Measurements from ENCODE around the gene MAGI1. TPM values are rescaled to one million over a fixed set of nuclear protein-coding genes. Genes with fewer than 3 reads are reported as not detected.
"Not testable (repeated sequence)": the region's sequence is repeated elsewhere in the genome, so short reads cannot be mapped to it uniquely, and the experiment has no call there.

MAGI1 gene
- polyA plus RNA-seq, 1 experiment: 14.2 TPM

DNA sequence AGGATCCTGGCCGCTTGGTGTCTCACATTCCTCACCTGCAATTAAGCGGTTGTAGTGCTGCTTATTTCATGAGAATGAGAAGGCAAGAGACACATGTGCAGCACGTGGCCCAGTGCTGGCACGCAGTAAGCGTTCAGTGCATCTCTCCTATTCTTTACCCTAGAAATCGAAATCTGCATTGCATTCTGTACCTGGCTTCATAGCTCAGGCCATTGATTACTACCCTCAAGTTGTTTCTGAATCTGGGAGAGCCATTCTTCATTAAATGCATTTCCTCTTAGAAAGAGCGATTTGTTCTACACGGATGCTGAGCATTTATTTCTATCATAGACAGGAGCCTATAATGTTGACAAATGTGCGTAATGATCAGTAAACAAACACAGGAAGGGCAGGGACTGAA, 168.9 kb downstream of the MAGI1 start:
- Histone ChIP-seq H3K4me3 (ENCODE audit: low read depth, low read length) (no peak overlapping the region), H3K27me3 (ENCODE audit: control insufficient read depth, insufficient read depth, low read length) (no peaks in the 10 kb centered on the region), H3K9me3 (ENCODE audit: control insufficient read depth, insufficient read depth, low read length) (no peaks in the 10 kb centered on the region), H3K27ac (ENCODE audit: low read depth, low read length) (no peak overlapping the region)
- ChIA-PET CTCF (interaction anchor here (0.7 kb wide), 1 partner anchor 121 kb away, joined by 4 read pairs; no protein-coding TSS in a partner anchor), POLR2A (no interaction called here)
- TF ChIP-seq, protein P1, sequence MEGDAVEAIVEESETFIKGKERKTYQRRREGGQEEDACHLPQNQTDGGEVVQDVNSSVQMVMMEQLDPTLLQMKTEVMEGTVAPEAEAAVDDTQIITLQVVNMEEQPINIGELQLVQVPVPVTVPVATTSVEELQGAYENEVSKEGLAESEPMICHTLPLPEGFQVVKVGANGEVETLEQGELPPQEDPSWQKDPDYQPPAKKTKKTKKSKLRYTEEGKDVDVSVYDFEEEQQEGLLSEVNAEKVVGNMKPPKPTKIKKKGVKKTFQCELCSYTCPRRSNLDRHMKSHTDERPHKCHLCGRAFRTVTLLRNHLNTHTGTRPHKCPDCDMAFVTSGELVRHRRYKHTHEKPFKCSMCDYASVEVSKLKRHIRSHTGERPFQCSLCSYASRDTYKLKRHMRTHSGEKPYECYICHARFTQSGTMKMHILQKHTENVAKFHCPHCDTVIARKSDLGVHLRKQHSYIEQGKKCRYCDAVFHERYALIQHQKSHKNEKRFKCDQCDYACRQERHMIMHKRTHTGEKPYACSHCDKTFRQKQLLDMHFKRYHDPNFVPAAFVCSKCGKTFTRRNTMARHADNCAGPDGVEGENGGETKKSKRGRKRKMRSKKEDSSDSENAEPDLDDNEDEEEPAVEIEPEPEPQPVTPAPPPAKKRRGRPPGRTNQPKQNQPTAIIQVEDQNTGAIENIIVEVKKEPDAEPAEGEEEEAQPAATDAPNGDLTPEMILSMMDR (IDR thresholded peaks at IDR 0.05; ENCODE audit: low read depth, low read length): no peak
- no peak for DNase-seq (ENCODE audit: low read depth, low spot score)

DNA sequence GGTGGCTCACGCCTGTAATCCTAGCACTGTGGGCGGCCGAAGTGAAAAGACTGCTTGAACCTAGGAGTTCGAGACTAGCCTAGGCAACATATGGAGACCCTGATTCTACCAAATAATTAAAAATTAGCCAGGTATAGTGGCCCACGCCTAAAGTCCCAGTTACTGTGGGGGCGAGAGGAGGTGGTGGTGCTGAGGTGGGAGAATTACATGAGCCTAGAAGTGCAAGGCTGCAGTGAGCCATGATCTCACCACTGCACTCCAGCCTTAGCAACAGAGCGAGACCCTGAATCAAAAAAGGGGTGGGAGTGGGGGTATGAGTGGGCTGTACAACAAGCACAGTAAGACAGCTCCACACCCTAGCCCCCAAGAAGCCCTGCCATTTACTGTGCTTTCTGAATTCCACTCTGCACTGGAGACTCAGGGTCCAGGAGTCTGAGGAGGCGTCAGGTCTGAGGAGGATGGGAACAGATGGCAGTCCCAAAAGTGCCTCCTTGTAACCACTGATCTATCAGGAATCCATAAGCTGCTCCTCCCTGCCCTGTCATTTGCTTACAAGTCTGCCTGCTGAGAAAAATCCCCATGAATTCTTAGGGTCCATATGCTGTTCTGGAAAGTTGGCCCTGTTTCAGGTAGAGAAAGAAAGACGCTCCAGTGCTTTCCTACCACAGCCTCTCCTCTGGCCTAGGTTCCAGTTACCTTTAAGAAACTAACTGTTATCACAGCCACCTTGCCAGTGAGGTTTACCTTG, 171.1 kb downstream of the MAGI1 start:
- H3K4me3 ChIP-seq (ENCODE audit: low read depth, low read length): no peak overlapping the region
- ChIA-PET CTCF (no interaction called here), POLR2A (no interaction called here)
- no peaks in the 10 kb centered on the region for H3K27me3 ChIP-seq (ENCODE audit: control insufficient read depth, insufficient read depth, low read length)
- no peak overlapping the region for H3K27ac ChIP-seq (ENCODE audit: low read depth, low read length)
- H3K9me3 ChIP-seq (ENCODE audit: control insufficient read depth, insufficient read depth, low read length): no peaks in the 10 kb centered on the region
- DNase-seq (ENCODE audit: low read depth, low spot score): no peak
- TF ChIP-seq, protein P1 (IDR thresholded peaks at IDR 0.05; ENCODE audit: low read depth, low read length): no peak

DNA sequence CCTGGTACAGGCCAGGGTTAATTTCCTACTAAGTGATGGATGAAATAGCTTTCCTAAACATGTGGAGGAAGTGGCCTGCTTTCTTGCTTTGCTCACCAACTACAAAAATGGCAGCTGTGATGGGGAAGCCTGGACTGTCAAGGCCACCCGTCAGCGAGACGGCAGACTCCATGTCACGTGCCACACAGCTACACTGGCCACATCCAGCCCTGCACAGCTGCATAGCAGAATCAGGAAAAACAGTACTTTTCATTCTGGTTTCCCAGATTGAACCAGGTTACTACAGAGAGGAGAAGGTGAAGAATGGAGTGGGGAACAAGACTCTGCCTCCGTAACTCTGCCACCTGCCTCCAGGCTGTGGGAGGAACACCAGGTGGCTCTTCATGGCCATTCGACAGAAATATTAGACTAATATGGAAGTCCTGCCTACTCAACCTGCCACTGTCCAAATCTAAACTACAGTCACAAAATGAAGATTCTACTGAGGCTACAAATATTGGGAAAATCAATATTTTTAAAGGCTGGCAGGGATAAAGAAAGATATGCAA, 174.3 kb downstream of the MAGI1 start:
- CTCF ChIA-PET: no interaction called here
- no peak for DNase-seq (ENCODE audit: low read depth, low spot score)
- H3K27me3 ChIP-seq (ENCODE audit: control insufficient read depth, insufficient read depth, low read length): no peaks in the 10 kb centered on the region
- no peaks in the 10 kb centered on the region for H3K9me3 ChIP-seq (ENCODE audit: control insufficient read depth, insufficient read depth, low read length)
- TF ChIP-seq, protein P1 (IDR thresholded peaks at IDR 0.05; ENCODE audit: low read depth, low read length): no peak
- POLR2A ChIA-PET: no interaction called here
- H3K27ac ChIP-seq (ENCODE audit: low read depth, low read length): no peak overlapping the region
- H3K4me3 ChIP-seq (ENCODE audit: low read depth, low read length): no peak overlapping the region

DNA sequence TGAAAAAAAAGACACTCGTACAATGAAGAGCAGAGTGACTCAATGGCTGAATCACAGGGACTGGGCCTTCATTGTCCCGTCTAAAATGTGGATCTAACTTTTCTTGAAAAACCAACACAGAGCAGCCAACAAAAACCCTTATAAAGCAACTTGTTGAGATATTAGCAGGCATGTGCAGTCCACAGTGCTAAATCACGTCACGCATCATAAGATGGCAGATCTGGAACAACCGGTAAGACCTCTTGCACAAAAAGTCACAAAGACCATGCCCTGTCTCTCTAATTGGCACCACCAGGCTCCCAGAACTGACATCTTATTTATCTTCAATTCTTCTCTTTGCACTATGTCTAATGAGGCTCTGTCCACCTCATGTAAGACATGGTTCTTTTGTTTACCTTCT, 177.0 kb downstream of the MAGI1 start:
- ChIA-PET POLR2A (no interaction called here), CTCF (no interaction called here)
- peaks cover 3% of the 10 kb centered on the region; the same call in 1 of the 2 replicates for H3K9me3 ChIP-seq (ENCODE audit: control insufficient read depth, insufficient read depth, low read length)
- no peak for DNase-seq (ENCODE audit: low read depth, low spot score)
- no peaks in the 10 kb centered on the region for H3K27me3 ChIP-seq (ENCODE audit: control insufficient read depth, insufficient read depth, low read length)
- H3K4me3 ChIP-seq (ENCODE audit: low read depth, low read length): no peak overlapping the region
- TF ChIP-seq, protein P1 (IDR thresholded peaks at IDR 0.05; ENCODE audit: low read depth, low read length): no peak
- no peak overlapping the region for H3K27ac ChIP-seq (ENCODE audit: low read depth, low read length)

DNA sequence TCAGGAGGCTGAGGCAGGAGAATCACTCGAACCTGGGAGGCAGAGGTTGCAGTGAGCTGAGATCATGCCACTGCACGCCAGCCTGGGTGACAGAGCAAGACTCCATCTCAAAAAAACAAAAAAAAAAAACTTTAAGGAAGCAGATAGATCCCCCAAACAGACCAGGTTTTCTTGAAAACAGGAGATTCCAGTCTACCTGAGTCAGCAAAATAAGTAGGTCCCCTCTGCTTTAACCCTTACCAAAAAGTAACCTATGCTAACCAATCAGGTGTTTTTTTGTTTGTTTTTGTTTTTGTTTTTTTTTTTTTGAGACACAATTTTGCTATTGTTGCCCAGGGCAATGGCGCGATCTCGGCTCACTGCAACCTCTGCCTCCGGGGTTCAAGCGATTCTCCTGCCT, 179.1 kb downstream of the MAGI1 start:
- H3K9me3 ChIP-seq (ENCODE audit: control insufficient read depth, insufficient read depth, low read length); H3K27me3 ChIP-seq (ENCODE audit: control insufficient read depth, insufficient read depth, low read length); H3K27ac ChIP-seq (ENCODE audit: low read depth, low read length); DNase-seq (ENCODE audit: low read depth, low spot score); H3K4me3 ChIP-seq (ENCODE audit: low read depth, low read length); POLR2A ChIA-PET: not testable (repeated sequence)
- CTCF ChIA-PET: interaction anchor here (1.1 kb wide), 1 partner anchor 10 kb away, joined by 3 read pairs; no protein-coding TSS in a partner anchor
